Measurements from ENCODE around the gene PREPL. TPM values are rescaled to one million over a fixed set of nuclear protein-coding genes. Genes with fewer than 3 reads are reported as not detected.

PREPL gene
- polyA plus RNA-seq, 1 donor (not counting 4 experiments of a cell fraction or from before 2014, with no cell fraction given), result 36.4 TPM

- TF ChIP-seq, protein P1, sequence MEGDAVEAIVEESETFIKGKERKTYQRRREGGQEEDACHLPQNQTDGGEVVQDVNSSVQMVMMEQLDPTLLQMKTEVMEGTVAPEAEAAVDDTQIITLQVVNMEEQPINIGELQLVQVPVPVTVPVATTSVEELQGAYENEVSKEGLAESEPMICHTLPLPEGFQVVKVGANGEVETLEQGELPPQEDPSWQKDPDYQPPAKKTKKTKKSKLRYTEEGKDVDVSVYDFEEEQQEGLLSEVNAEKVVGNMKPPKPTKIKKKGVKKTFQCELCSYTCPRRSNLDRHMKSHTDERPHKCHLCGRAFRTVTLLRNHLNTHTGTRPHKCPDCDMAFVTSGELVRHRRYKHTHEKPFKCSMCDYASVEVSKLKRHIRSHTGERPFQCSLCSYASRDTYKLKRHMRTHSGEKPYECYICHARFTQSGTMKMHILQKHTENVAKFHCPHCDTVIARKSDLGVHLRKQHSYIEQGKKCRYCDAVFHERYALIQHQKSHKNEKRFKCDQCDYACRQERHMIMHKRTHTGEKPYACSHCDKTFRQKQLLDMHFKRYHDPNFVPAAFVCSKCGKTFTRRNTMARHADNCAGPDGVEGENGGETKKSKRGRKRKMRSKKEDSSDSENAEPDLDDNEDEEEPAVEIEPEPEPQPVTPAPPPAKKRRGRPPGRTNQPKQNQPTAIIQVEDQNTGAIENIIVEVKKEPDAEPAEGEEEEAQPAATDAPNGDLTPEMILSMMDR (optimal IDR thresholded peaks at IDR 0.05 in 1 of 3, IDR thresholded peaks at IDR 0.05 in 1 of 3, conservative IDR thresholded peaks at IDR 0.05 in 1 of 3; ENCODE audit: extremely low read depth in 1 of 3, insufficient read depth in 2 of 3, low read length in 3 of 3), result no peak
- TF ChIP-seq EZH2 (IDR thresholded peaks at IDR 0.05; ENCODE audit: low read length), result no peak
These were observed 46.9 kb downstream of the PREPL start for GRCh38 chr2:44314362-44314761.

DNA sequence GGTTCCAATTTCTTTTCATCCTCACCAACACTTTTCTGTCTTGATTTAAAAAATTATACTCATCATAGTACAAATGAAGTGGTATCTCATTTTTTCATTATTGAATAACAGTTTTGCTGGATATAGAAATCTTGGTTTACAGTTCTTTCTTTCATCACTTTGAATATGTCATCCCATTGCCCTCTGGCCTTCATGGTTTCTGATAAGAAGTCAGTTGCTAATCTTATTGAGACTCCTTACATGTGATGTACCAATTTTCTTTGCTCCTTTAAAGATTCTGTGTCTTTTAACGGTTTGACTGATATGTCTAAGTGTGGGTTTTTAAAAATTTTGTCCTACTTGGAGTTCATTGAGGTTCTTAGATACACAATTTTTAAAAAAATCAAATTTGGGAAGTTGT, 51.0 kb downstream of the PREPL start:
- H2AFZ ChIP-seq (ENCODE audit: control insufficient read depth, low read length), result no peak overlapping the region
- no peaks in the 10 kb centered on the region for H3K27me3 ChIP-seq (ENCODE audit: control insufficient read depth, extremely low read depth, insufficient read depth, low read length)
- H3K79me2 ChIP-seq (ENCODE audit: control insufficient read depth, insufficient read depth, low read length), result no peaks in the 10 kb centered on the region
- no peaks in the 10 kb centered on the region for H3K9me1 ChIP-seq (ENCODE audit: control insufficient read depth, extremely low read depth, insufficient read depth, low read length)
- peaks cover 4 to 7% of the 10 kb centered on the region in 2 experiments for H3K36me3 ChIP-seq (ENCODE audit: control insufficient read depth in 2 of 2, extremely low read depth in 1 of 2, insufficient read depth in 2 of 2, low read length in 2 of 2)
- dilution Hi-C loops (cut with MboI; ENCODE audit: extremely low pct_ligation_motif_present, low sequenced_read_pairs), result no loop called here
- no peak for DNase-seq (ENCODE audit: low read depth, low spot score)
- FAIRE-seq, result no peak
- H4K20me1 ChIP-seq (ENCODE audit: control insufficient read depth, extremely low read depth, insufficient read depth, low read length), result no peaks in the 10 kb centered on the region
- no peak overlapping the region for H3K4me2 ChIP-seq (ENCODE audit: control insufficient read depth, extremely low read depth, insufficient read depth, low read depth, low read length)
- no peak overlapping the region for H3K27ac ChIP-seq (ENCODE audit: control insufficient read depth, insufficient read depth, low read length)
- no peaks in the 10 kb centered on the region for H3K4me1 ChIP-seq (ENCODE audit: control insufficient read depth, extremely low read depth, insufficient read depth, low read length)
- H3K9ac ChIP-seq (ENCODE audit: control insufficient read depth, extremely low read depth, insufficient read depth, low read length), result no peak overlapping the region
- H3K9me3 ChIP-seq (ENCODE audit: control insufficient read depth, low read depth, low read length), result peaks cover 5% of the 10 kb centered on the region
- H3K4me3 ChIP-seq (ENCODE audit: control insufficient read depth in 2 of 3, extremely low read depth in 1 of 3, insufficient read depth in 2 of 3, low read depth in 1 of 3, low read length in 3 of 3), result no peak overlapping the region
- no peak for TF ChIP-seq EZH2 (IDR thresholded peaks at IDR 0.05; ENCODE audit: low read length)
- TF ChIP-seq, protein P1 (optimal IDR thresholded peaks at IDR 0.05 in 1 of 3, IDR thresholded peaks at IDR 0.05 in 1 of 3, conservative IDR thresholded peaks at IDR 0.05 in 1 of 3; ENCODE audit: extremely low read depth in 1 of 3, insufficient read depth in 2 of 3, low read length in 3 of 3), result no peak

More at GRCh38 chr2:44314362-44314761, 46.9 kb downstream of the PREPL start:
- H3K9me1 ChIP-seq (ENCODE audit: control insufficient read depth, extremely low read depth, insufficient read depth, low read length), result no peaks in the 10 kb centered on the region
- no peaks in the 10 kb centered on the region for H3K27me3 ChIP-seq (ENCODE audit: control insufficient read depth, extremely low read depth, insufficient read depth, low read length)
- no peak overlapping the region for H3K9ac ChIP-seq (ENCODE audit: control insufficient read depth, extremely low read depth, insufficient read depth, low read length)
- H3K36me3 ChIP-seq (ENCODE audit: control insufficient read depth in 2 of 2, extremely low read depth in 1 of 2, insufficient read depth in 2 of 2, low read length in 2 of 2), result peaks cover 4 to 7% of the 10 kb centered on the region in 2 experiments
- FAIRE-seq (no peak), DNase-seq (ENCODE audit: low read depth, low spot score) (no peak)
- no peaks in the 10 kb centered on the region for H4K20me1 ChIP-seq (ENCODE audit: control insufficient read depth, extremely low read depth, insufficient read depth, low read length)
- H3K9me3 ChIP-seq (ENCODE audit: control insufficient read depth, low read depth, low read length), result peaks cover 5% of the 10 kb centered on the region
- no peaks in the 10 kb centered on the region for H3K79me2 ChIP-seq (ENCODE audit: control insufficient read depth, insufficient read depth, low read length)
- H3K4me1 ChIP-seq (ENCODE audit: control insufficient read depth, extremely low read depth, insufficient read depth, low read length), result no peaks in the 10 kb centered on the region
- H3K4me3 ChIP-seq (ENCODE audit: control insufficient read depth in 2 of 3, extremely low read depth in 1 of 3, insufficient read depth in 2 of 3, low read depth in 1 of 3, low read length in 3 of 3), result no peak overlapping the region
- no peak overlapping the region for H3K27ac ChIP-seq (ENCODE audit: control insufficient read depth, insufficient read depth, low read length)
- no peak overlapping the region for H2AFZ ChIP-seq (ENCODE audit: control insufficient read depth, low read length)
- H3K4me2 ChIP-seq (ENCODE audit: control insufficient read depth, extremely low read depth, insufficient read depth, low read depth, low read length), result no peak overlapping the region
- dilution Hi-C loops (cut with MboI; ENCODE audit: extremely low pct_ligation_motif_present, low sequenced_read_pairs), result no loop called here

Data from keratinocyte (primary cell).